ENCODE data around the gene FRMPD4.

DNA sequence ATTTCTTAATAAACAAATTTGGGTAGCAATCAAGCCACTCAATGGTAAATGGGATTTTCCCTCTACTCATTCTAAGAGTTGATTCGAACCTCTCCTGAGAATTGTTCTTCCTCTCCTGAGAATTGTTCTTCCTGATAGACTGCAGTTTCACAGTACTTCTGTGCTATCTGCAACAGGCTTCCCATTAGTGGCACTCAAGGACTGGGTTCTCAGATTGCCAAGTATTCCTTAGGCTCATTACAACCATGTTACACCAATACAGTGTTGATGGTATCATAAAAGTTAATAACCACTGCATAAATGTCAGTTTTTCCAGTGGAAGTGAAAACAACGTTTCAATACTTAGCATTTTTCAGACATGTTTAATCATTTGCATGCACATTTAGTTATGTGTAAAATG is 201.6 kb downstream of the FRMPD4 start:
- TF ChIP-seq, protein P1, sequence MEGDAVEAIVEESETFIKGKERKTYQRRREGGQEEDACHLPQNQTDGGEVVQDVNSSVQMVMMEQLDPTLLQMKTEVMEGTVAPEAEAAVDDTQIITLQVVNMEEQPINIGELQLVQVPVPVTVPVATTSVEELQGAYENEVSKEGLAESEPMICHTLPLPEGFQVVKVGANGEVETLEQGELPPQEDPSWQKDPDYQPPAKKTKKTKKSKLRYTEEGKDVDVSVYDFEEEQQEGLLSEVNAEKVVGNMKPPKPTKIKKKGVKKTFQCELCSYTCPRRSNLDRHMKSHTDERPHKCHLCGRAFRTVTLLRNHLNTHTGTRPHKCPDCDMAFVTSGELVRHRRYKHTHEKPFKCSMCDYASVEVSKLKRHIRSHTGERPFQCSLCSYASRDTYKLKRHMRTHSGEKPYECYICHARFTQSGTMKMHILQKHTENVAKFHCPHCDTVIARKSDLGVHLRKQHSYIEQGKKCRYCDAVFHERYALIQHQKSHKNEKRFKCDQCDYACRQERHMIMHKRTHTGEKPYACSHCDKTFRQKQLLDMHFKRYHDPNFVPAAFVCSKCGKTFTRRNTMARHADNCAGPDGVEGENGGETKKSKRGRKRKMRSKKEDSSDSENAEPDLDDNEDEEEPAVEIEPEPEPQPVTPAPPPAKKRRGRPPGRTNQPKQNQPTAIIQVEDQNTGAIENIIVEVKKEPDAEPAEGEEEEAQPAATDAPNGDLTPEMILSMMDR (IDR thresholded peaks at IDR 0.05 in 8 of 11, conservative IDR thresholded peaks at IDR 0.05 in 3 of 11) = no peak
- TF ChIP-seq POLR2AphosphoS5 (IDR thresholded peaks at IDR 0.05) = no peak
- TF ChIP-seq POLR2A (IDR thresholded peaks at IDR 0.05) = no peak
